ENCODE results near the gene MRPL50. TPM values are rescaled to one million over a fixed set of nuclear protein-coding genes. Genes with fewer than 3 reads are reported as not detected.

The MRPL50 gene
- total RNA-seq, 2 donors from 2014 or later = 9.5 to 10.1 TPM

- TF ChIP-seq CTCF (IDR thresholded peaks at IDR 0.05) = no peak
- H3K9me3 ChIP-seq = no peaks in the 10 kb centered on the region
- H3K27ac ChIP-seq = no peak overlapping the region
- H3K4me3 ChIP-seq = no peak overlapping the region
- no peaks in the 10 kb centered on the region for H3K36me3 ChIP-seq
- intact Hi-C loops (cut with DNase I) = no loop called here
- DNase-seq = no peak
- H3K4me1 ChIP-seq = no peaks in the 10 kb centered on the region
- no peak overlapping the region for H3K9ac ChIP-seq (ENCODE audit: low read depth in 2 of 2, low read length in 2 of 2)
- no peaks in the 10 kb centered on the region for H3K27me3 ChIP-seq
Observed at GRCh38 chr9:101442318-101442717, 43.9 kb upstream of the MRPL50 start.

- no peaks in the 10 kb centered on the region for H3K36me3 ChIP-seq
- H3K9me3 ChIP-seq = no peaks in the 10 kb centered on the region
- no peak for DNase-seq
- intact Hi-C loops (cut with DNase I) = no loop called here
- H3K4me3 ChIP-seq = no peak overlapping the region
- no peak overlapping the region for H3K9ac ChIP-seq (ENCODE audit: low read depth in 2 of 2, low read length in 2 of 2)
- no peak overlapping the region for H3K27ac ChIP-seq
- H3K4me1 ChIP-seq = no peaks in the 10 kb centered on the region
- TF ChIP-seq CTCF (IDR thresholded peaks at IDR 0.05) = no peak
- H3K27me3 ChIP-seq = no peaks in the 10 kb centered on the region
Observed at GRCh38 chr9:101440714-101441230, 42.4 kb upstream of the MRPL50 start.

- Histone ChIP-seq H3K4me3 (no peak overlapping the region), H3K9me3 (no peaks in the 10 kb centered on the region), H3K4me1 (no peaks in the 10 kb centered on the region), H3K27ac (no peak overlapping the region), H3K9ac (ENCODE audit: low read depth in 2 of 2, low read length in 2 of 2) (no peak overlapping the region), H3K27me3 (no peaks in the 10 kb centered on the region), H3K36me3 (no peaks in the 10 kb centered on the region)
- intact Hi-C loops (cut with DNase I) = no loop called here
- no peak for DNase-seq
- no peak for TF ChIP-seq CTCF (IDR thresholded peaks at IDR 0.05)
Observed at GRCh38 chr9:101438523-101438922, 40.1 kb upstream of the MRPL50 start.

GRCh38 chr9:101437806-101438232 lies 39.4 kb upstream of the MRPL50 start:
- no peak for TF ChIP-seq CTCF (IDR thresholded peaks at IDR 0.05)
- H3K4me1 ChIP-seq = no peaks in the 10 kb centered on the region
- H3K9ac ChIP-seq (ENCODE audit: low read depth in 2 of 2, low read length in 2 of 2) = no peak overlapping the region
- H3K4me3 ChIP-seq = no peak overlapping the region
- intact Hi-C loops (cut with DNase I) = no loop called here
- H3K36me3 ChIP-seq = no peaks in the 10 kb centered on the region
- H3K9me3 ChIP-seq = no peaks in the 10 kb centered on the region
- DNase-seq = no peak
- no peak overlapping the region for H3K27ac ChIP-seq
- no peaks in the 10 kb centered on the region for H3K27me3 ChIP-seq

GRCh38 chr9:101435601-101436079 lies 37.2 kb upstream of the MRPL50 start, which contains the start of gene ALDOB:
TSS of gene ALDOB (minus strand) at chr9:101435774. CDS start at chr9:101430887, 4,887 bp downstream.
- H3K4me1 ChIP-seq = no peaks in the 10 kb centered on the region
- no peak within 1 kb of the TSS for H3K4me3 ChIP-seq
- H3K27me3 ChIP-seq = no peaks in the 10 kb centered on the region
- no peak for DNase-seq
- intact Hi-C loops (cut with DNase I) = no loop called here
- H3K9me3 ChIP-seq = no peaks in the 10 kb centered on the region
- H3K36me3 ChIP-seq = no peaks in the 10 kb centered on the region
- no peak within 1 kb of the TSS for H3K27ac ChIP-seq
- H3K9ac ChIP-seq (ENCODE audit: low read depth in 2 of 2, low read length in 2 of 2) = no peak within 1 kb of the TSS
- TF ChIP-seq CTCF (IDR thresholded peaks at IDR 0.05) = no peak
